Panc1 (cell line): ENCODE results near the gene PDZRN4. TPM values are rescaled to one million over a fixed set of nuclear protein-coding genes. Genes with fewer than 3 reads are reported as not detected.

Source experiments
- ATAC-seq: fragments of 200-7000 bp; cut with Tn5 transposase; 2 replicates; pipeline ENCODE4 v1.9.1; 2020; ENCODE audit warnings: mild to moderate bottlenecking, moderate library complexity
- BruUV-seq: library from RNA; stranded (reverse); fragments of 400-500 nt; replicated peaks from 2 replicates; lab custom pipeline; 2021; lab: Mats Ljungman, UMichigan
- CTCF ChIA-PET: fragments of 300-600 bp; sonication (Branson Sonifier 250); formaldehyde crosslinking; loops from one replicate; lab custom pipeline; 2022; ENCODE audit warnings: antibody characterized with exemption; lab: Charles Lee
- POLR2A ChIA-PET: fragments of 300-600 bp; sonication (Branson Sonifier 250); formaldehyde crosslinking; loops from one replicate; lab custom pipeline; 2022; ENCODE audit warnings: antibody characterized with exemption; lab: Charles Lee
- DNase-seq: peaks from one replicate; pipeline ENCODE4 v3.0.0-alpha.2; 2010; ENCODE audit warnings: low read depth, low spot score
- H3K27ac ChIP-seq: 2 replicates; pipeline ENCODE4 v1.5.1; 2011; ENCODE audit warnings: mild to moderate bottlenecking, low read length, inconsistent platforms
- H3K27me3 ChIP-seq: fragments of 200-500 bp; sonication (Bioruptor generic); 2 replicates; pipeline ENCODE4 v1.6.0; 2014; ENCODE audit warnings: low read length, inconsistent platforms; ENCODE audit not compliant: control insufficient read depth, insufficient read depth
- H3K36me3 ChIP-seq: fragments of 200-500 bp; sonication (Bioruptor generic); 2 replicates; pipeline ENCODE4 v1.5.1; 2014; ENCODE audit warnings: inconsistent platforms, mild to moderate bottlenecking, low read length, moderate library complexity; ENCODE audit not compliant: control insufficient read depth, insufficient read depth
- H3K4me1 ChIP-seq: 2 replicates; pipeline ENCODE4 v1.5.1; 2011; ENCODE audit warnings: inconsistent platforms, mild to moderate bottlenecking, low read length, moderate library complexity; ENCODE audit not compliant: control insufficient read depth, insufficient read depth
- H3K4me3 ChIP-seq, 2 experiments: 2 replicates each; pipeline ENCODE4 v1.5.1; 2011 to 2012; ENCODE audit warnings: low read depth in 2 of 2, low read length in 2 of 2, mild to moderate bottlenecking in 2 of 2, inconsistent platforms in 1 of 2, moderate library complexity in 1 of 2
- H3K9me3 ChIP-seq: fragments of 200-500 bp; sonication (Bioruptor generic); 2 replicates; pipeline ENCODE4 v1.5.1; 2014; ENCODE audit warnings: low read depth, mild to moderate bottlenecking, inconsistent platforms, low read length, moderate library complexity; ENCODE audit not compliant: control insufficient read depth, insufficient read depth
- CTCF ChIP-seq: fragments of 450-650 bp; IDR thresholded peaks from 2 replicates; pipeline ENCODE4 v1.5.1; 2017; ENCODE audit warnings: mild to moderate bottlenecking
- POLR2AphosphoS5 ChIP-seq: IDR thresholded peaks from 2 replicates; pipeline ENCODE4 v1.6.1; 2012; ENCODE audit warnings: mild to moderate bottlenecking, low read depth, low read length, moderate library complexity
- REST ChIP-seq, 2 experiments: IDR thresholded peaks; 2 replicates each; pipeline ENCODE4 v1.6.1; 2011 to 2012; ENCODE audit warnings: low read depth in 2 of 2, control low read depth in 1 of 2, low read length in 1 of 2, mild to moderate bottlenecking in 1 of 2, moderate library complexity in 1 of 2; ENCODE audit not compliant: insufficient read depth in 1 of 2
- SIN3A ChIP-seq: IDR thresholded peaks from 2 replicates; pipeline ENCODE4 v1.6.1; 2012; ENCODE audit warnings: low read depth, mild to moderate bottlenecking, low read length, moderate library complexity, borderline replicate concordance; ENCODE audit not compliant: insufficient read depth
- TCF7L2 ChIP-seq: IDR thresholded peaks from 2 replicates; pipeline ENCODE4 v1.6.1; 2011; ENCODE audit warnings: mild to moderate bottlenecking, low read depth, low read length, inconsistent platforms
- in situ Hi-C: cut with HindIII; loops from 2 replicates; pipeline ENCODE4 v1.10.0; 2016; ENCODE audit warnings: low sequenced_read_pairs, low pct_unique_long_range_greater_than_20kb
- intact Hi-C: fragments of 100-400 bp; cut with micrococcal nuclease; formaldehyde crosslinking; loops from one replicate; pipeline ENCODE4 v1.10.0; 2022; ENCODE audit not compliant: unreplicated experiment
- total RNA-seq: library from RNA; stranded (reverse); gene quantifications from one replicate; pipeline ENCODE4 v1.2.1, GENCODE V29; 2021; ENCODE audit not compliant: unreplicated experiment

The PDZRN4 gene
- total RNA-seq, 1 experiment from 2014 or later, result not detected

- Histone ChIP-seq H3K9me3 (no peaks in the 10 kb centered on the region), H3K27ac (no peak overlapping the region), H3K4me3 (no peak overlapping the region), H3K36me3 (no peaks in the 10 kb centered on the region), H3K27me3 (no peaks in the 10 kb centered on the region), H3K4me1 (no peaks in the 10 kb centered on the region)
- ChIA-PET CTCF (no interaction called here), POLR2A (no interaction called here)
- TF ChIP-seq CTCF, result no peak
- DNase-seq (no peak), ATAC-seq (no peak)
- intact Hi-C loops (no loop called here), in situ Hi-C loops (no loop called here)
- BruUV-seq, result no TSS peak
Observed at GRCh38 chr12:41212625-41213024, 24.5 kb downstream of the PDZRN4 start.

GRCh38 chr12:41213107-41213506 lies 25.0 kb downstream of the PDZRN4 start:
- Histone ChIP-seq H3K9me3 (no peaks in the 10 kb centered on the region), H3K27ac (no peak overlapping the region), H3K4me1 (no peaks in the 10 kb centered on the region), H3K4me3 (no peak overlapping the region), H3K27me3 (no peaks in the 10 kb centered on the region), H3K36me3 (no peaks in the 10 kb centered on the region)
- CTCF ChIA-PET, result no interaction called here
- POLR2A ChIA-PET, result no interaction called here
- intact Hi-C loops, result no loop called here
- DNase-seq (no peak), ATAC-seq (no peak)
- BruUV-seq, result no TSS peak
- TF ChIP-seq TCF7L2, result no peak
- TF ChIP-seq CTCF, result no peak
- TF ChIP-seq POLR2AphosphoS5, result no peak
- no peak for TF ChIP-seq REST (IDR thresholded peaks at IDR 0.05; ENCODE audit: insufficient read depth in 1 of 2, low read depth in 2 of 2, low read length in 1 of 2)
- TF ChIP-seq SIN3A, result no peak
- in situ Hi-C loops, result no loop called here

GRCh38 chr12:41213648-41214047 lies 25.5 kb downstream of the PDZRN4 start:
- no peak for DNase-seq
- CTCF ChIA-PET, result no interaction called here
- no peak for ATAC-seq
- H3K9me3 ChIP-seq, result no peaks in the 10 kb centered on the region
- intact Hi-C loops (no loop called here), in situ Hi-C loops (no loop called here)
- H3K4me1 ChIP-seq, result no peaks in the 10 kb centered on the region
- no peak for TF ChIP-seq TCF7L2
- no peak for TF ChIP-seq REST (IDR thresholded peaks at IDR 0.05; ENCODE audit: insufficient read depth in 1 of 2, low read depth in 2 of 2, low read length in 1 of 2)
- TF ChIP-seq POLR2AphosphoS5, result no peak
- no peak for TF ChIP-seq CTCF
- TF ChIP-seq SIN3A, result no peak
- no peak overlapping the region for H3K4me3 ChIP-seq
- H3K36me3 ChIP-seq, result no peaks in the 10 kb centered on the region
- POLR2A ChIA-PET, result no interaction called here
- no peak overlapping the region for H3K27ac ChIP-seq
- no TSS peak for BruUV-seq
- no peaks in the 10 kb centered on the region for H3K27me3 ChIP-seq
